ENCODE measurements around the gene DNAJC17.
A peak's percentile ranks its signal among the peaks of the same experiment; 100 is the strongest.

Gene DNAJC17

GRCh38 chr15:40787991-40788390 lies 19.3 kb downstream of the DNAJC17 start:
- DNase-seq, result no peak

DNA sequence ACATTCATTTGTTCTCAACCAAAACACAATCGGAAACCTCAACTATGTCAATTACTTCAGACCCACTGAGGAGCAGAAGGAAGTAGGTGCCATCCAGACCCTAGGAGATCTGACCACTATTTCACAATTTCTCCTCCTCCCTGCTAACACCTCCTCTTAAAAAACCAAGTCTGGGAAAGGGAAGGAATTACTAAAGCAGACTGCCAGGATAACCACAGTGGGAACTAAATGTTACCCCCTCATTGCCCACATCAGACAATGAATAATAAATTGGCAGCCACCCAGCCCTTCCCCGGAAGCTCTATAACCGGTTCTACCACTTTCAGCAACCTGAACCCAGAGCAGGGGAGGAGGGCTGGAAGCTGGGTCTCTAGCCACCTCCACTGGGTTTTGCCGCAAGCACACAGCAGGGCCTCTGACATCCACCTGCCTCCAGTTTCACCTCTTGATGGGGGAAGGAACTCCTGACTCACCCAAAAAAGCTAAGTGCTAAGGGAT lies 19.9 kb downstream of the DNAJC17 start:
- peak; percentile 69 for DNase-seq

- DNase-seq, result no peak
These were observed 21.5 kb downstream of the DNAJC17 start for GRCh38 chr15:40785814-40786213.

- DNase-seq, result no peak
These were observed 22.1 kb downstream of the DNAJC17 start for GRCh38 chr15:40785164-40785563.

- DNase-seq, result peak; percentile 69
These were observed 24.6 kb downstream of the DNAJC17 start for GRCh38 chr15:40782609-40783227.

- no peak for DNase-seq
These were observed 30.6 kb downstream of the DNAJC17 start for GRCh38 chr15:40776537-40777141.

- DNase-seq, result no peak
These were observed 31.3 kb downstream of the DNAJC17 start for GRCh38 chr15:40775740-40776536.

DNA sequence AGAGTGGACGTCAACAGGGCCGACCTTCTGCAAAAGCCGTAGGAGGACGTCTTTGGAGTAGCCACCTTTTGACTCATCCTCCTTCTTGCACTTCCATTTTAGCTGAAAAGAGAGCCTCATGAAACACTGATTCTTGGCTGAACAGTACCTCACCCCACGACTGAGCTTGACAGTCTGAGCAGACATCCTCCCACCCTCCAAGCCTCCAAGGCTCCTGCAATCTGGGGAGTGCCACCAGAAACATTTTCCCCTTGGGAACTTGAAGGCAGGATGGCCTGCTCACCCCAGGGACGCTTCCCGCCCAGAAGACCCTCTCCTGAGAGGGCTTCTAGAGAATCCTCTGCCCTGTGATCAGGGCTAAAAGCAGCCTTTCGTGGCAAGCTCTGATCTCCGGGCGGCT lies 32.3 kb downstream of the DNAJC17 start:
- DNase-seq, result no peak

GRCh38 chr15:40773902-40774301 lies 33.4 kb downstream of the DNAJC17 start:
- no peak for DNase-seq

GRCh38 chr15:40773496-40773895 lies 33.8 kb downstream of the DNAJC17 start:
- no peak for DNase-seq

GRCh38 chr15:40772014-40772413 lies 35.3 kb downstream of the DNAJC17 start:
- no peak for DNase-seq

GRCh38 chr15:40771242-40771641 lies 36.0 kb downstream of the DNAJC17 start:
- DNase-seq, result no peak

DNA sequence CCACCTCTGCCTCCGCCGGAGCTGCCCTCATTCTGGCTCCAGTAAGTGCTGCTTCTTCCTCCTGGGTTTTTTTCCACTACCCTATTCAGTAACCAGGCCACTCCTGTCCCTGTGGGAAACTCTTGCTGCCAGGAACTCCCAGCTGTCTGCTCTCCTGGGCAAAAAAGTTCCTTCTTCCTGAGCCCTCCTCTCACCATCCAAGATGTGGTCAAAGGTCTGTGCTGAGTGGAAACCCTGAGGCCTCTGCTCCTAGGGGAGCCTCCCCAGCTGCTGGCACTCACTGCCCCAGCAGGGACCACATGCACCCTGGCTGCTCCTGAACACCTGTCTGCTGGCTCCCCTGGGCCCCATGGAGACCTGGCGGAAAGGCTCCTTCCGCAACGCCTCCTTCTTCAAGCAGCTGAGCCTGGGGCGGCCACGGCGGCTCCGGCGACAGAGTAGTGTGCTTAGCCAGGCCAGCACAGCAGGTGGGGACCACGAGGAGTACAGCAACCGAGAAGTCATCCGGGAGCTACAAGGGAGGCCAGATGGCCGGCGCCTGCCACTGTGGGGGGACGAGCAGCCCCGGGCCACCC lies 37.0 kb downstream of the DNAJC17 start:
- DNase-seq, result no peak

DNA sequence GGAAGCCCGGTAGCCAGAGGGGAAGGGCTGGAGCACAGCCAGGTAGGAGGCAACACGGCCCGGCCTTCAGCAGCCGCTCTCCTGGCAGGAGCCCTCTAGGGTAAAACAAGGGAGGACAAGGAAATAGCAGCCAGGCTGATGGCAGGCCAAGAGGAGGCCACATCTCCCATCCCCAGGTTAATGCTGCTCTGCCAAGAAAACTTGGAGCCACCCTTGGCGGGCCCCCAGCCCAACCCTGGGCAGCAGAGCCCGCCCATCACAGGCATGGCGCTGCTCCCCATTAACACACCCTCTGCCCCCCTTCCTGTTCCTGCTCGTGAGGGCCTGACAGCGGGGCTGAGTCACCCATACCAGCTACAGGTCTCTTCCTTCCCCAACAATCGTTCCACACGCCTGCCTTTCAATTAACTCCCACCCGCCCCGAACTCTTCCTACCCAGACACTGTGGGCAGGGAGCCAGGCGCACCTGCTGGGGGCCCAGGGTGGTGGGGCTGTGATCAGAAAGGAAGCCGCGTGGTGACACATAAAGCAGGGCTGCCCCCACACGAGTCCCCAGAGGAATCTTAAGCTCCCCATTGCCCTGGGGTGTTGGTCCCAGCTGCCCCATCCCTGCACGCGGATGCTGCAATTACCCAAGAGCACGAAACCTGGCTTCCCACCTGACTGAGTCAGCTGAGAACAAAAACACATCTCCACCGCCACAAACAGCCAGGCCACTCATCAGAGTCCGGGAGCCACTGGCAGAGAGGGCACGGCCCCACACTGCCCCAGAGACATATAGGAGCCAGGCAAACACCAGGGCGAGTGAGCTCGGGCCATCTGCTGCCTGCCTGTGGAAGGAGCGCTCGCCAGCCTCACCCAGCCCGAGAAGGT lies 37.8 kb downstream of the DNAJC17 start, which contains the start of gene C15orf62:
C15orf62 (plus strand) TSS at position 707 of the 873 bp plus-strand sequence. CDS start 516 bp downstream, outside the sequence.
- DNase-seq, result peak; percentile 7

DNA sequence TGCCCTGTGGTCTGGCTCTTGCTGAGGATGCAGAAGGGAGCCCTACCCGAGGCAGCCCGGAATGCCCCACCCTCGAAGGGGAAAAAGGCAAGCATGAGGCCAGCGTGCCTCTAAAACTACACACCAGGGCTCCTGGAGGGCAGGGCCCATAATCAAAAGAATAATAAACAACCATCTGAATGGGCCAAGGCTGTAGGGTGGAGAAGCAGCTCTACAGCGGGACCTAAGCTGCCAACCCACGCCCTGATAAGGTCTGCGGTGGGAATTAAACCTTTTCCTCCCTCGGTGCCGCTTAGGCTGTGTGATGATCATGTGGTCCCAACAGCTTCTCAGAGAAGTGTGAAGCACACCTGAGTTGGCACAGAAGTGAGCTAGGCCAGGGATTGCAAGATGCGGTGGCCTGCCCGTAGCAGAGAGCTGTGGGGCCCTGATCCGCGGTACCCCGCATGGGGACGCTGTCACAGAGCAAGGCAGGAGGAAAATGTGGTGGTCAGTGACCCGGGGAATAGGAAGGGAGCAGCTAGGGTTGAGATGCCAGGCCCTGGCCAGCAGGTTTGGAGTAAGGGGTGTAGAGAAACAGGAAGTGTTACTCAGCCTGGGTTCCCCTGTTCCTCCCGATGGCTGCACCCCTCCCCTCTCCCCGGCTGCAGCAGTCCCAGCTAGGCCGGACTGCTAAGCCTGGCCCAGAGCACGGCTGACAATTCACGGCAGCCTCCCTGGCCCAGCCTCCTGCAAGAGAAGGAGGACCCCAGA lies 38.6 kb downstream of the DNAJC17 start:
- DNase-seq, result no peak

DNA sequence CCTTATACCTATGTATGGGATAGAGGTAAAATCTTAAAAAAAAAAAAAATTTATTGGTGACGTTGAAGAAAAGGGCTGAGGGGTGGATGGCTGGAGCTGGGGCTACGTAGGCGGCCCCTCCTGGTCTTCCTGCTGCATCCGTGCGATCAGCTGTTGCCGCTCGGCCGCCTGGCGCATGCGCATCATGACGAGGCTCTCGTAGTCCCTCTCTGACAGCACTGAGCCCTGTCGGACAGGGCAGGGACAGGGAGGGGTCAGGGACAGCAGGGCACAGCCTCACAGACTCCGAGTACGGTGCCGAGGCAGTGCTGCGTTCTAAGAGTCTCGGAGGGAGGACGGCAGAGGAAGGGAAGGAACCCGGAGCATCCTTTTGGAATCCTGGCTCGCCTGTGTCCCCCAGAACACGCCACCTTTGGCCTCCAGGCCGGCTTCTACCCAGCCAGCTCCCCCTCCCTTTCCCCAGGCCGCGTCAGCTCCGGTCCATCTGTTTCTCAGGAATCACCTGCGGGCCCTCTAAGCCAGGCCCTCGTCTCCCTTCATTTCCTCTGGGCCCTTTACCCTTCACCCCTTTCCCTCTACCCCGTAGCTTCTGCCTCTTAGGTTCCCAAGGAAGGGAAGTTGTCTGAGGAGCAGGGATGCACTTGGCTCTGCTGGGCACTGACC lies 39.3 kb downstream of the DNAJC17 start:
- DNase-seq, result no peak

GRCh38 chr15:40766906-40767837 lies 40.1 kb downstream of the DNAJC17 start:
- DNase-seq, result no peak

- DNase-seq, result no peak
These were observed 41.0 kb downstream of the DNAJC17 start for GRCh38 chr15:40766194-40766815.

DNA sequence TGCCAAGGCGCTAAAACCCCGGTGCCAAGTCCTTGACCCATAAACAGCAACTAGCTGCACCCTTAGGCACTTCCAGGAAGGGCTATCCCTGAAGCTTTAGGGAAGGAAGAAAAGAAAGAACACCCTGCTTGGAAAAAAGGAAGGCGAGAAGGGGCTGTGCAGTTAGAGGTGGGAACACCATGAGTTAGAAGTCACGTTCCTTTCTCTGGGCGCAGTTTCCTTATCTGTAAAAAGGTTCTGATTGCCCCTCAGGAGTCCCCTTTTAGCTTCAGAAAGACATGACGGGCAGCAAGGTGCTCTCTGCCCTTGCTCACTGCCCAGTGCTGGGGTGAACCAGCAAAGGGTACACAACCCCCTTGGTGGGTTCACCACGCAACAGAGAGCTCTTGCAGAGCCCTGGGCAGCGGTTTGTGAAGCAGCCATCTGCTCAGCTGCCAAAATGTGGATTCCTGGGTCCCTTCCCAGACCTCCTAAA lies 42.6 kb downstream of the DNAJC17 start:
- no peak for DNase-seq

Data from stimulated activated naive CD4-positive, alpha-beta T cell treated with Interleukin-2 at 50 U/mL for 16 hours (primary cell).